GM15510 (cell line): ENCODE data around the gene HOXB5.

Source experiments
- POLR2A ChIP-seq: IDR thresholded peaks from 3 replicates; pipeline ENCODE4 v1.6.1; 2011; ENCODE audit warnings: borderline replicate concordance; ENCODE audit not compliant: insufficient read length; ENCODE audit errors: extremely low read depth

Gene HOXB5

GRCh38 chr17:48571826-48572417, 21.7 kb downstream of the HOXB5 start:
- TF ChIP-seq POLR2A = no peak

GRCh38 chr17:48571024-48571818, 22.4 kb downstream of the HOXB5 start:
- TF ChIP-seq POLR2A = no peak

GRCh38 chr17:48570325-48571023, 23.1 kb downstream of the HOXB5 start:
- no peak for TF ChIP-seq POLR2A

- no peak for TF ChIP-seq POLR2A
These were observed 23.8 kb downstream of the HOXB5 start for GRCh38 chr17:48569674-48570324.

- TF ChIP-seq POLR2A = no peak
These were observed 24.4 kb downstream of the HOXB5 start for GRCh38 chr17:48569240-48569582.

- no peak for TF ChIP-seq POLR2A
These were observed 24.9 kb downstream of the HOXB5 start for GRCh38 chr17:48568499-48569239.

- no peak for TF ChIP-seq POLR2A
These were observed 25.8 kb downstream of the HOXB5 start for GRCh38 chr17:48567646-48568354.

GRCh38 chr17:48567209-48567608, 26.4 kb downstream of the HOXB5 start:
- TF ChIP-seq POLR2A = no peak

GRCh38 chr17:48566717-48567116, 26.9 kb downstream of the HOXB5 start:
- no peak for TF ChIP-seq POLR2A

GRCh38 chr17:48565925-48566710, 27.5 kb downstream of the HOXB5 start:
- TF ChIP-seq POLR2A = no peak

GRCh38 chr17:48565022-48565554, 28.5 kb downstream of the HOXB5 start:
- no peak for TF ChIP-seq POLR2A

GRCh38 chr17:48564188-48565021, 29.2 kb downstream of the HOXB5 start:
- no peak for TF ChIP-seq POLR2A
